HepG2 (cell line): ENCODE results near the gene SPTAN1. TPM values are rescaled to one million over a fixed set of nuclear protein-coding genes. Genes with fewer than 3 reads are reported as not detected.

Experiments used
- HNF1B ChIP-seq: sonication (generic); formaldehyde crosslinking; IDR thresholded peaks from 2 replicates; pipeline ENCODE4 v1.5.1; 2020; ENCODE audit warnings: mild to moderate bottlenecking, moderate library complexity, missing genetic modification reagents
- U2AF1 ChIP-seq: fragments of 200-400 bp; formaldehyde crosslinking; optimal IDR thresholded peaks from 2 replicates; pipeline ENCODE3; 2017; ENCODE audit warnings: mild to moderate bottlenecking, low read depth, low read length
- ZFP91 ChIP-seq: sonication (generic); formaldehyde crosslinking; IDR thresholded peaks from 2 replicates; pipeline ENCODE4 v1.9.0; 2022; ENCODE audit warnings: missing genetic modification reagents, mild to moderate bottlenecking, borderline replicate concordance
- ZNF280D ChIP-seq: sonication (generic); formaldehyde crosslinking; IDR thresholded peaks from 2 replicates; pipeline ENCODE4 v1.5.1; 2020; ENCODE audit warnings: mild to moderate bottlenecking, missing genetic modification reagents
- ZNF660 ChIP-seq: sonication (generic); formaldehyde crosslinking; IDR thresholded peaks from 2 replicates; pipeline ENCODE4 v1.5.1; 2020; ENCODE audit warnings: mild to moderate bottlenecking, low read depth, missing genetic modification reagents, borderline replicate concordance
- polyA plus RNA-seq, 8 experiments: library from polyadenylated mRNA; depleted of rRNA in 3 of 8; stranded (reverse) in 7 of 8; unstranded in 1 of 8; fragments of >200 nt; fragmentation: Illumina TruSeq in 4 of 8; extraction: Trizol in 4 of 8; gene quantifications; 2 replicates each; pipeline versions ENCODE4 v1.2.1 to v1.2.3, GENCODE V29; 2011 to 2016; ENCODE audit warnings: low read depth in 4 of 8, missing spikeins in 1 of 8, mixed read lengths in 1 of 8; ENCODE audit not compliant: insufficient read depth in 1 of 8
- total RNA-seq, 5 experiments: library from RNA; depleted of rRNA; stranded (reverse); fragments of >200 nt; fragmentation: Illumina TruSeq; extraction: Trizol; gene quantifications; 2 replicates each; pipeline ENCODE4 v1.2.3, GENCODE V29; 2016; ENCODE audit warnings: low read depth in 1 of 5
- TF ChIP-seq, protein P1 (sequence below): IDR thresholded peaks from 2 replicates; pipeline ENCODE4 v1.6.1; 2016; ENCODE audit warnings: low read depth, missing genetic modification reagents, missing compliant biosample characterization
- TF ChIP-seq, protein P2 (sequence below): sonication (generic); formaldehyde crosslinking; IDR thresholded peaks from 2 replicates; pipeline ENCODE4 v1.4.0; 2020; ENCODE audit warnings: mild to moderate bottlenecking, missing genetic modification reagents
- TF ChIP-seq, protein P3 (sequence below): sonication (generic); formaldehyde crosslinking; IDR thresholded peaks from 2 replicates; pipeline ENCODE4 v1.8.1; 2023; ENCODE audit warnings: mild to moderate bottlenecking, moderate library complexity, missing genetic modification reagents

The SPTAN1 gene
- total and polyA plus RNA-seq, 2 of the 13 experiments (the other 11 are each of a cell fraction or from before 2014, with no cell fraction given) = 106 to 111 TPM

- TF ChIP-seq, protein P1, sequence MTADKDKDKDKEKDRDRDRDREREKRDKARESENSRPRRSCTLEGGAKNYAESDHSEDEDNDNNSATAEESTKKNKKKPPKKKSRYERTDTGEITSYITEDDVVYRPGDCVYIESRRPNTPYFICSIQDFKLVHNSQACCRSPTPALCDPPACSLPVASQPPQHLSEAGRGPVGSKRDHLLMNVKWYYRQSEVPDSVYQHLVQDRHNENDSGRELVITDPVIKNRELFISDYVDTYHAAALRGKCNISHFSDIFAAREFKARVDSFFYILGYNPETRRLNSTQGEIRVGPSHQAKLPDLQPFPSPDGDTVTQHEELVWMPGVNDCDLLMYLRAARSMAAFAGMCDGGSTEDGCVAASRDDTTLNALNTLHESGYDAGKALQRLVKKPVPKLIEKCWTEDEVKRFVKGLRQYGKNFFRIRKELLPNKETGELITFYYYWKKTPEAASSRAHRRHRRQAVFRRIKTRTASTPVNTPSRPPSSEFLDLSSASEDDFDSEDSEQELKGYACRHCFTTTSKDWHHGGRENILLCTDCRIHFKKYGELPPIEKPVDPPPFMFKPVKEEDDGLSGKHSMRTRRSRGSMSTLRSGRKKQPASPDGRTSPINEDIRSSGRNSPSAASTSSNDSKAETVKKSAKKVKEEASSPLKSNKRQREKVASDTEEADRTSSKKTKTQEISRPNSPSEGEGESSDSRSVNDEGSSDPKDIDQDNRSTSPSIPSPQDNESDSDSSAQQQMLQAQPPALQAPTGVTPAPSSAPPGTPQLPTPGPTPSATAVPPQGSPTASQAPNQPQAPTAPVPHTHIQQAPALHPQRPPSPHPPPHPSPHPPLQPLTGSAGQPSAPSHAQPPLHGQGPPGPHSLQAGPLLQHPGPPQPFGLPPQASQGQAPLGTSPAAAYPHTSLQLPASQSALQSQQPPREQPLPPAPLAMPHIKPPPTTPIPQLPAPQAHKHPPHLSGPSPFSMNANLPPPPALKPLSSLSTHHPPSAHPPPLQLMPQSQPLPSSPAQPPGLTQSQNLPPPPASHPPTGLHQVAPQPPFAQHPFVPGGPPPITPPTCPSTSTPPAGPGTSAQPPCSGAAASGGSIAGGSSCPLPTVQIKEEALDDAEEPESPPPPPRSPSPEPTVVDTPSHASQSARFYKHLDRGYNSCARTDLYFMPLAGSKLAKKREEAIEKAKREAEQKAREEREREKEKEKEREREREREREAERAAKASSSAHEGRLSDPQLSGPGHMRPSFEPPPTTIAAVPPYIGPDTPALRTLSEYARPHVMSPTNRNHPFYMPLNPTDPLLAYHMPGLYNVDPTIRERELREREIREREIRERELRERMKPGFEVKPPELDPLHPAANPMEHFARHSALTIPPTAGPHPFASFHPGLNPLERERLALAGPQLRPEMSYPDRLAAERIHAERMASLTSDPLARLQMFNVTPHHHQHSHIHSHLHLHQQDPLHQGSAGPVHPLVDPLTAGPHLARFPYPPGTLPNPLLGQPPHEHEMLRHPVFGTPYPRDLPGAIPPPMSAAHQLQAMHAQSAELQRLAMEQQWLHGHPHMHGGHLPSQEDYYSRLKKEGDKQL (CRISPR knock-in tag) = no peak
- TF ChIP-seq U2AF1 (no peak), ZFP91 (CRISPR knock-in tag) (peak; percentile 88; the same call in 1 of the 2 replicates), ZNF660 (CRISPR knock-in tag) (no peak), ZNF280D (no peak), HNF1B (CRISPR knock-in tag) (peak; percentile 68; the same call in 1 of the 2 replicates)
- TF ChIP-seq, protein P2, sequence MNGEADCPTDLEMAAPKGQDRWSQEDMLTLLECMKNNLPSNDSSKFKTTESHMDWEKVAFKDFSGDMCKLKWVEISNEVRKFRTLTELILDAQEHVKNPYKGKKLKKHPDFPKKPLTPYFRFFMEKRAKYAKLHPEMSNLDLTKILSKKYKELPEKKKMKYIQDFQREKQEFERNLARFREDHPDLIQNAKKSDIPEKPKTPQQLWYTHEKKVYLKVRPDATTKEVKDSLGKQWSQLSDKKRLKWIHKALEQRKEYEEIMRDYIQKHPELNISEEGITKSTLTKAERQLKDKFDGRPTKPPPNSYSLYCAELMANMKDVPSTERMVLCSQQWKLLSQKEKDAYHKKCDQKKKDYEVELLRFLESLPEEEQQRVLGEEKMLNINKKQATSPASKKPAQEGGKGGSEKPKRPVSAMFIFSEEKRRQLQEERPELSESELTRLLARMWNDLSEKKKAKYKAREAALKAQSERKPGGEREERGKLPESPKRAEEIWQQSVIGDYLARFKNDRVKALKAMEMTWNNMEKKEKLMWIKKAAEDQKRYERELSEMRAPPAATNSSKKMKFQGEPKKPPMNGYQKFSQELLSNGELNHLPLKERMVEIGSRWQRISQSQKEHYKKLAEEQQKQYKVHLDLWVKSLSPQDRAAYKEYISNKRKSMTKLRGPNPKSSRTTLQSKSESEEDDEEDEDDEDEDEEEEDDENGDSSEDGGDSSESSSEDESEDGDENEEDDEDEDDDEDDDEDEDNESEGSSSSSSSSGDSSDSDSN (CRISPR knock-in tag) = peak; percentile 79
- TF ChIP-seq, protein P3, sequence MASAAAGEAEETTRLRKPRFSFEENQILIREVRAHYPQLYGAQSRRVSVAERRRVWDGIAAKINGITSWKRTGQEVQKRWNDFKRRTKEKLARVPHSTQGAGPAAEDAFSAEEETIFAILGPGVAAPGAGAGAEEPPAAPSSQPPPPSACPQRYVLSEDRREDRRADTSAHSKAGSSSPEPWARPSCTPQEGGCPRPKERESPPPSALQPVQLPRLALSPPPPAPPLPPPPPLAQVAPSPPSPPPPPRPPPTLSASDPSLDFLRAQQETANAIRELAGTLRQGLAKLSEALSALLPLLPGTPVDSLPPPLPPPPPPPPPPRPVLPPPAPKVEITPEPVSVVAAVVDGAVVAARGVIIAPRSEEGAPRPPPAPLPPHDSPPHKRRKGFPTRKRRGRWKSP (CRISPR knock-in tag) = peak; percentile 38; the same call in 1 of the 2 replicates
Observed at GRCh38 chr9:128504485-128505413, 47.6 kb upstream of the SPTAN1 start, which contains the start of gene GLE1 (continued).
